NOMO-1 (cell line): ENCODE results near the gene EFCAB11.
"Not testable (repeated sequence)": the region's sequence is repeated elsewhere in the genome, so short reads cannot be mapped to it uniquely, and the experiment has no call there.

Experiments
- DNase-seq, 2 experiments: peaks; one replicate each; lab custom pipeline; 2025; ENCODE audit not compliant: unreplicated experiment in 2 of 2; lab: John Stamatoyannopoulos, UW

Gene EFCAB11

GRCh38 chr14:89874091-89874490, 80.4 kb downstream of the EFCAB11 start:
- DNase-seq = not testable (repeated sequence)

DNA sequence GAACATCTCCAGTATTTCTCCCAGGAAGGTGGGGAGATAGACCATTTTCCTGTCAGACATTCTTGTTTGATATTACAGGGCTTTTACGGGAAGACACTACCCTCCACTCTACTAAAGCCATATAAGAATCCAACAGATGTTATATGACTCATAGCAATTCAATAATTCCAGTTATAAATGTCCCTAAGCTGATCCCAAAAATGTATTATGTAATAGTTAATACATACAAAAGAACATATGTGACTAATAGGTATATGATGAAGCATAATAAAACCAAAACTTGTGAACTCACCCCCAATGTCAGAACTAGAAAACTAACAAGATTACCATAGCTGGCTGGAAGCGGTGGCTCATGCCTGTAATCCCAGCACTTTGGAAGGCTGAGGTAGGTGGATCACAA, 84.2 kb downstream of the EFCAB11 start:
- DNase-seq = no peak

DNA sequence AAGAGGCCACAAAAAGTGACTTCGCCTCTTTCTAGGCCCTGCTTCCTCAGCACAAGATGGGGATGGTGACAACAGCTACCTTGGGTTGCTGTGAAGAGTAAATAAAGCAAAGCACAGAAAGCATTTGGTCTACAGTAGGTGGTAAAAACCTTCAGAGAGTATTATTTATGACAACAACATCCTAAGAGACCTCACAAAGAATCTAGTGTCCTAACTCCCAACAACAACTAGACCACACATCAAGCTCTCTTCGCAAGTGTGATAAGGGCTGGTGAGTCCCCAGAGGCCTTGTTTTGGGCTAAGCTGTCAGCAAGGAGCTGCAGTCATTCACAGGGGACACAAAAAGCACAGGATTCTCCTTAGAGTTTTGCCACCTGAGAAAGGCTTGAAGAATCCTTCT, 84.9 kb downstream of the EFCAB11 start:
- DNase-seq = no peak

DNA sequence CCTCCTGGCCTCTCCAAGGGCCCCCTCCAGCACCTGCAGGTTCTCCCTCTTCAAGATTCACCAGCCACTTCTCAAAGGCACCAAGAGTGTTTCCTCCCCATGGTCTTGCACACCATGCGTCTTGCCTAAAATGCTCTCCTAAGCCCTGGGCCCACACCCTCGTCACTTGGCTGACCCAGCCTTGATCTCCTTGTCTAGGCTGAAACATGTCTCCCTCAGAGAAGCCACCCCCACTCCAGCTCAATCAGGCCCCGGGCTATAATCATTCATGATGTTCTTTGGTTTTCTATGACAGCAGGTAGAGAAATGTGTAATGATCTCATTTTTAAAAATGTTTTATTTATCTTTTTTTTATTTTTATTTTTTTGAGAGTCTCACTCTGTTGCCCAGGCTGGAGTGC, 88.1 kb downstream of the EFCAB11 start:
- DNase-seq = no peak

DNA sequence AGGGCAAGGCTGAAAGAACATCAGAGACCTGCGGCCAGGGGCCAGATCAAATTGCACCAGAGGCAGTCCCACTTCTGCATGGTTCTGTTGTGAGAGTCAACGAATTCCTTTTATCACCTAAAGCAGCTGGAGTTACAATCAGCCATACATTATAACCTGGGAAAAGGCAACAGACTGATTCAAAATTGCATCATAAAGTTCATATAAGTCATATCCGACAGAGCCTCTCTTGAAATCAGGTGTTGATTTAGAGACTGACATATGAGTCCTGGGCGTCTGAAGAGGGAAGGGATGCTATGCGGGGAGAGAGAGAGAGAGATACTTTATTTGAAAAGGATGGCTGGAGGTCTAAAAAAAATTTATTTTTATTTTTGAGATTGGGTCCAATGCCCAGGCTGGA, 89.4 kb downstream of the EFCAB11 start:
- DNase-seq = no peak

DNA sequence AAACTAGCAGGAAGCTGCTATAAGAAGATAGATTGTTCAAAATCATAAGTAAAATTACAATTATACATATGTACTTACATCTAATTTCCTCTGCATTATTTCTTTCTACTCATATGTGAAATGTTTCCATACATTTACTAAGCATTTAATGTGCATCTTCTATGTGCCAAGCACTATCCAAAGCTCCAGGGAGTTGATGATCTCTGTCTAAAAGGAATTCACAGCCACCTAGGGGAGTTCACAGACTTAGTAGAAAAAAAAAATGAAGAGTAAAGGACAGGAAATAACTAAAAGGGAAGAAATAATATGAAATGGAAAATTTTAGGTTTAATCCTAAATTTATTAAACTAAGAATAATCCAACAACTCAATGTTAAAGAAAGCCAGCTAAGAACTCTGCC, 91.7 kb downstream of the EFCAB11 start:
- DNase-seq = no peak

DNA sequence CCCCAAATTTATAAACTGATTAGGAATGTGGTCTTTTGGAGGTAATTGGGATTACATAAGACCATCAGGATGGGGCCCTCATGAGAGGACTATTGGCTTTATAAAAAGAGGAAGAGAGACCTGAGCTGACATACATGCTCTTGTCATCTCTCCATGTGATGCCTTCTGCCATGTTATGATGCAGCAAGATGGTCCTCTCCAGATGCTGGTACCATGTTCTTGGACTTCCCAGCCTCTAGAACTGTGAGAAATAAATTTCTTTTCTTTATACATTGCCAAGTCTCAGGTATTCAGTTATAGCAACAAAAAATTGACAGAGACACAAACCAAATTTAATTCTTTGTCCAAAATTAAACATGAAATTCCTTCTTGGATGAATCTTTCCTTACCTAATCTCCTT, 92.9 kb downstream of the EFCAB11 start:
- no peak for DNase-seq

GRCh38 chr14:89858089-89858488, 96.4 kb downstream of the EFCAB11 start:
- no peak for DNase-seq

DNA sequence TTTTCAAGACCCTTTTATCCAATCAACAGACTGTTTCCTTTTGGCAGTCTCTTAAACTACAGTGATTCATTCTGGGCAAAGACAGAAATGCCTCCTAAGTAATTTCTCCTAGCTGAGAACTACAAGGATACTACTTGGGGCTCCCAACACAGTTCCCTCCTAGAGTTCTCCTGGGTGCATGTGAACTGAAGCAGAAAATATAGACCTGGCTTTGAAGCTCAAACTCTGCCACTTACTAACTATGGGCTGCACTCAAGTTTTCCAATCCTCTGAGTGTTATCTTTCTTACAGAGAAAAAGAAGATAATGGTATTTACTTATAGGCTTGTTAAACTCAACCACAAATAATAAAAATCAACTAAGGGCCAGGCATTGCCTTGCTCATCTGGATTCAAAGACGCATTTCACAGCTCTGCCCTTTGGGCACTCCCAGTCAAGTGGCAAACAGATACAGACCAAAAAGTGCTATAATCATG, 97.6 kb downstream of the EFCAB11 start:
- DNase-seq = no peak

- no peak for DNase-seq
These were observed 98.4 kb downstream of the EFCAB11 start for GRCh38 chr14:89855961-89856656.

GRCh38 chr14:89853936-89854693, 100.4 kb downstream of the EFCAB11 start:
- DNase-seq = no peak

DNA sequence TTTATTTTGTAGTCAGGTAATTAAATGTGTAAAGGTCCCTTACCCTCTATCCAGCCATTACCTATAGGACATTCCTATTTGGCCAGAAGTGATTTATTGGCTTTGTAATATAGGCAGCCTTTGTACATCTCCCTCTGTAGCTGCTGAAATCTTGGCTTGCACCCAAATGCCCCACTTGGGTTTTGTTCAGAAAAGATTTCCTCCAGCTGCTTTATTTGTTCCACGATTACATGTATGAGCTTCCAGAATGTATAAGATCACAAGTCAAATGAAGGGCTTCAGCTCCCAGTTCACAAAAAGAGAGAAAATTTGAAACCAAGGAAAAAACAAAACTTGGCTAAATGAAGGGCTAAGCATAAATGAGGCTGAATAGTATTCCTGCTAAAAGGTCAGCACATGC, 103.4 kb downstream of the EFCAB11 start:
- no peak for DNase-seq

DNA sequence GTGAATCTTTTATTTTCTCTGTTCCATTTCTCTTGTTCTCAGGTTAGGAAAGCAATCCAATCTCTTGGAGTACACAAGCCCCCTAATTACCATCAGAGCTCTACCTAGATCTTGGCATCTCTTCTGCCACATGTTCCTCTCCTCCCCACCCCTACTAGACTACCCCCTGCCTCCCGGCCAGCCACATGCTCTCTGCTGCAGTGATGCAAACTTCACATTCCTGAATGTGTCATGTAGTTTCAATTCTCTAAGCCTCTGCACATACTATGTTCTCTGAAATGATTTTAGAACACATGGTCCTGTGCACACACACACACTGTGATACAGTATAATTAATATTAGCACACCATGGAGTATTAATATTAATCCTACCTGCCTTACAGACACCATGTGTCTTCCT, 104.6 kb downstream of the EFCAB11 start:
- DNase-seq = no peak

DNA sequence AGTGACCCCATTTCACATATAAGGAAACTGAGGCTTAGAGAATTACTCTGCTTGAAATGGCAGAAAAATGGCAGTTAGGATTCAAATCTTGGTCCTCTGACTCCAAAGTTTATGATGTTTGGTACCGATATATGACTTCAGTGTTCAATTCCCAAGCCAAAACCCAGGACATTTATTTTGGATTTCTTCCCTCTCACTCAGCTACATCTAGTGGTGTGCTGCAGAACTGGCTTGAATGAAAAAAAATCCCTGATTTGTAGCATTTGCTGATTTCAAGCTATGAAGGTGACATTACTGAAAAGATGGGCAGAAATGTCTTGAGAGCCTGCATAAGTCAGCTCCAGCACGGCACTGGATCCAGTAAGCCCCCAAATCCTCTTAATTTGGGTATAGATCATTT, 106.4 kb downstream of the EFCAB11 start:
- no peak for DNase-seq

DNA sequence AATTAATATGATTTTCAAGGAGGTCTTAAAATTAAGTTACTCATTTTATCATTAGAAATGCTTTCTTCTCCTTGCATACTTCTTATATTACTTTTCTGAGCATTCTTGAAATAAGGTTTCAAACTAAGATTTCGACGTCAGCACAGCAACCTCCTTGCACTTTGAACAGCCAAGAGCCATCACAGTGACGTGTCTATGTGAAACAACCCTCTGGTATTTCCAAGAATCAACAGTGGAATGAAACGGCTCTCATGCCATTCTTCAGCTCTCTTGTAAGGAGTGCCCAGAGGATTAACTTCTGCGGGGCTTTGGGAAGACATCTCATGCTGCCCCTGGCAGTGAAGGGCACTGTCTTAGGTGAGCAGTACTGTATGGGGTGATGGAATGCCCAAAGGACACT, 109.2 kb downstream of the EFCAB11 start:
- no peak for DNase-seq

GRCh38 chr14:89844508-89844907, 110.0 kb downstream of the EFCAB11 start:
- DNase-seq = no peak

- DNase-seq = no peak
These were observed 111.7 kb downstream of the EFCAB11 start for GRCh38 chr14:89842837-89843236.

GRCh38 chr14:89841851-89842250, 112.7 kb downstream of the EFCAB11 start:
- DNase-seq = no peak

DNA sequence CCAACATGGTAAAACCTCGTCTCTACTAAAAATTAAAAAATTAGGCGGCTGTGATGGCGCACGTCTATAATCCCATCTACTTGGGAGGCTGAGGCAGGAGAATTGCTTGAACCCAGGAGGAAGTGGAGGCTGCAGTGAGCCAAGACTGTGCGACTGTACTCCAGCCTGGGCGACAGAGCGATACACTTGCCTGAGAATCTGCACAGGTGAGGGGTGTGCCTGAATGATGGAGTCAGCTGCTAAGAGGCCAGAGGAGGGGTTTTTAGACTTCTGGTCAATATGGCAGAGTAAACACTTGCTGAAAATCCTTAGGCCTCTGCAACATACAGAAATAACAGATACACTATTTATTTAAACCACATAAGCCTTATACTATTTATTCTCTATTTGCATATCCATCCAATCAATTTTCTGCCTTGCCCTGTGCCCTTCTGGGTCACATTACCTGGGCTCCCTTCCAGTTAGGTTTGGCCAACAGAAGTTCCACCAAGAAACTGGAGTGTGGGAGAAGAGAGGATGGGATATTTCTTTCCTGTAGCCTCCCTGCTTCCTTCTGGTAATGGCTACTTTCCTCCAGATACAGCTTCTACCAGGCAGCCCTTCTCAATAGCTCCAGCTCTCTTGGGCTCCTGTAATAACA, 117.6 kb downstream of the EFCAB11 start:
- DNase-seq = no peak

- DNase-seq = no peak
These were observed 120.9 kb downstream of the EFCAB11 start for GRCh38 chr14:89833661-89834060.

DNA sequence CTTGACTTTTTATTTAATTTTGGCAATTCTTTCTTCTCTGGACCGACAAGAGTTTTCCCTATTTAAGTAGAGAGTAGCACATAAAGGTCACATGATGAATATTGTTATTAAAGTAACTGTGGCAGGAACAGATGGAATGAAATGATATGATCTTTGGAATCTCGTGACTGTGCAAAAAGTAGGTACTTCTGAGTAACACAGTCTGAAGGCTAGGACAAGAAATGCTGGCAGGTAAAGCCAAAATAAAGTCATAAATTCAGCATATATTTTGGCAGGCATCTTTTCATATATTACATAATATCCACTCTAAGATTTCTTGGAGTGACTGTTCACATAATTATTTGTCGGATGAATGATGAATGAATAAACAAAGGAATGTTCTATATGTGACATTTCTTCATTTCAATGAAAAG, 121.4 kb downstream of the EFCAB11 start:
- no peak for DNase-seq
